Measurements from ENCODE around the gene GPC2.

Gene GPC2

GRCh38 chr7:100119970-100120732 is 57.0 kb downstream of the GPC2 start:
- DNase-seq: no peak
